HepG2 (cell line): ENCODE data around the gene SYNC. TPM values are rescaled to one million over a fixed set of nuclear protein-coding genes. Genes with fewer than 3 reads are reported as not detected.
A peak's percentile ranks its signal among the peaks of the same experiment; 100 is the strongest.

Source experiments
- CEBPB ChIP-seq: IDR thresholded peaks from 2 replicates; pipeline ENCODE4 v1.6.1; 2011; ENCODE audit warnings: low read depth, low read length, improper control_type of control experiment, borderline replicate concordance
- CREB1 ChIP-seq, 2 experiments: fragments of 450-650 bp in 1 of 2; IDR thresholded peaks; 2 replicates each; pipeline ENCODE4 v1.6.1; 2016 to 2017; ENCODE audit warnings: control low read depth in 1 of 2, mild to moderate bottlenecking in 1 of 2, missing compliant biosample characterization in 1 of 2, missing genetic modification characterization in 1 of 2
- GPN1 ChIP-seq: sonication (generic); formaldehyde crosslinking; IDR thresholded peaks from 2 replicates; pipeline ENCODE4 v1.5.1; 2020; ENCODE audit warnings: missing genetic modification reagents, borderline replicate concordance
- MATR3 ChIP-seq: sonication (generic); formaldehyde crosslinking; IDR thresholded peaks from 2 replicates; pipeline ENCODE4 v1.4.0; 2020; ENCODE audit warnings: missing genetic modification reagents
- MEIS2 ChIP-seq: sonication (generic); formaldehyde crosslinking; IDR thresholded peaks from 2 replicates; pipeline ENCODE4 v1.9.0; 2021; ENCODE audit warnings: mild to moderate bottlenecking, missing genetic modification reagents
- NCOR1 ChIP-seq: fragments of 200-600 bp; sonication (generic); IDR thresholded peaks from 2 replicates; pipeline ENCODE4 v1.7.0; 2017; ENCODE audit warnings: antibody characterized with exemption, low read length, borderline replicate concordance
- NFKBIZ ChIP-seq: IDR thresholded peaks from 2 replicates; pipeline ENCODE4 v1.6.1; 2018; ENCODE audit warnings: missing genetic modification reagents, missing compliant biosample characterization
- THAP8 ChIP-seq: sonication (generic); formaldehyde crosslinking; IDR thresholded peaks from 2 replicates; pipeline ENCODE4 v1.5.1; 2020; ENCODE audit warnings: missing genetic modification reagents, mild to moderate bottlenecking, borderline replicate concordance
- TOE1 ChIP-seq: sonication (generic); formaldehyde crosslinking; IDR thresholded peaks from 2 replicates; pipeline ENCODE4 v1.4.0; 2020; ENCODE audit warnings: mild to moderate bottlenecking, missing genetic modification reagents
- ZFP36L2 ChIP-seq: sonication (generic); formaldehyde crosslinking; IDR thresholded peaks from 2 replicates; pipeline ENCODE4 v1.4.0; 2020; ENCODE audit warnings: missing genetic modification reagents
- ZKSCAN1 ChIP-seq: fragments of 150-350 bp; IDR thresholded peaks from 2 replicates; pipeline ENCODE4 v1.6.1; 2014; ENCODE audit warnings: low read length
- ZNF136 ChIP-seq: sonication (generic); formaldehyde crosslinking; IDR thresholded peaks from 2 replicates; pipeline ENCODE4 v1.8.1; 2022; ENCODE audit warnings: low read depth, mild to moderate bottlenecking, moderate library complexity, missing genetic modification reagents
- ZNF292 ChIP-seq: sonication (generic); formaldehyde crosslinking; IDR thresholded peaks from 2 replicates; pipeline ENCODE4 v1.8.1; 2022; ENCODE audit warnings: mild to moderate bottlenecking, low read depth, missing genetic modification reagents, borderline replicate concordance
- ZNF451 ChIP-seq: sonication (generic); formaldehyde crosslinking; IDR thresholded peaks from 2 replicates; pipeline ENCODE4 v1.5.0; 2020; ENCODE audit warnings: mild to moderate bottlenecking, missing genetic modification reagents
- ZNF460 ChIP-seq: sonication (generic); formaldehyde crosslinking; IDR thresholded peaks from 2 replicates; pipeline ENCODE4 v1.5.1; 2020; ENCODE audit warnings: missing genetic modification reagents, mild to moderate bottlenecking, borderline replicate concordance
- polyA plus RNA-seq, 8 experiments: library from polyadenylated mRNA; depleted of rRNA in 3 of 8; stranded (reverse) in 7 of 8; unstranded in 1 of 8; fragments of >200 nt; fragmentation: Illumina TruSeq in 4 of 8; extraction: Trizol in 4 of 8; gene quantifications; 2 replicates each; pipeline versions ENCODE4 v1.2.1 to v1.2.3, GENCODE V29; 2011 to 2016; ENCODE audit warnings: low read depth in 4 of 8, missing spikeins in 1 of 8, mixed read lengths in 1 of 8; ENCODE audit not compliant: insufficient read depth in 1 of 8
- total RNA-seq, 5 experiments: library from RNA; depleted of rRNA; stranded (reverse); fragments of >200 nt; fragmentation: Illumina TruSeq; extraction: Trizol; gene quantifications; 2 replicates each; pipeline ENCODE4 v1.2.3, GENCODE V29; 2016; ENCODE audit warnings: low read depth in 1 of 5
- TF ChIP-seq, protein P1 (sequence below): IDR thresholded peaks from 2 replicates; pipeline ENCODE4 v1.6.1; 2016; ENCODE audit warnings: low read depth, missing genetic modification reagents, missing compliant biosample characterization
- TF ChIP-seq, protein P2 (sequence below): sonication (generic); formaldehyde crosslinking; IDR thresholded peaks from 2 replicates; pipeline ENCODE4 v1.4.0; 2020; ENCODE audit warnings: missing genetic modification reagents, borderline replicate concordance
- TF ChIP-seq, protein P3 (sequence below): conservative IDR thresholded peaks from 2 replicates; pipeline ENCODE4 v1.6.1; 2018; ENCODE audit warnings: missing genetic modification reagents

SYNC gene
- total and polyA plus RNA-seq, 2 of the 13 experiments (the other 11 are each of a cell fraction or from before 2014, with no cell fraction given) = 2.4 to 5.4 TPM

- peak; percentile 25; the same call in 1 of the 2 replicates for TF ChIP-seq CEBPB
- TF ChIP-seq MATR3 = no peak
- TF ChIP-seq, protein P1, sequence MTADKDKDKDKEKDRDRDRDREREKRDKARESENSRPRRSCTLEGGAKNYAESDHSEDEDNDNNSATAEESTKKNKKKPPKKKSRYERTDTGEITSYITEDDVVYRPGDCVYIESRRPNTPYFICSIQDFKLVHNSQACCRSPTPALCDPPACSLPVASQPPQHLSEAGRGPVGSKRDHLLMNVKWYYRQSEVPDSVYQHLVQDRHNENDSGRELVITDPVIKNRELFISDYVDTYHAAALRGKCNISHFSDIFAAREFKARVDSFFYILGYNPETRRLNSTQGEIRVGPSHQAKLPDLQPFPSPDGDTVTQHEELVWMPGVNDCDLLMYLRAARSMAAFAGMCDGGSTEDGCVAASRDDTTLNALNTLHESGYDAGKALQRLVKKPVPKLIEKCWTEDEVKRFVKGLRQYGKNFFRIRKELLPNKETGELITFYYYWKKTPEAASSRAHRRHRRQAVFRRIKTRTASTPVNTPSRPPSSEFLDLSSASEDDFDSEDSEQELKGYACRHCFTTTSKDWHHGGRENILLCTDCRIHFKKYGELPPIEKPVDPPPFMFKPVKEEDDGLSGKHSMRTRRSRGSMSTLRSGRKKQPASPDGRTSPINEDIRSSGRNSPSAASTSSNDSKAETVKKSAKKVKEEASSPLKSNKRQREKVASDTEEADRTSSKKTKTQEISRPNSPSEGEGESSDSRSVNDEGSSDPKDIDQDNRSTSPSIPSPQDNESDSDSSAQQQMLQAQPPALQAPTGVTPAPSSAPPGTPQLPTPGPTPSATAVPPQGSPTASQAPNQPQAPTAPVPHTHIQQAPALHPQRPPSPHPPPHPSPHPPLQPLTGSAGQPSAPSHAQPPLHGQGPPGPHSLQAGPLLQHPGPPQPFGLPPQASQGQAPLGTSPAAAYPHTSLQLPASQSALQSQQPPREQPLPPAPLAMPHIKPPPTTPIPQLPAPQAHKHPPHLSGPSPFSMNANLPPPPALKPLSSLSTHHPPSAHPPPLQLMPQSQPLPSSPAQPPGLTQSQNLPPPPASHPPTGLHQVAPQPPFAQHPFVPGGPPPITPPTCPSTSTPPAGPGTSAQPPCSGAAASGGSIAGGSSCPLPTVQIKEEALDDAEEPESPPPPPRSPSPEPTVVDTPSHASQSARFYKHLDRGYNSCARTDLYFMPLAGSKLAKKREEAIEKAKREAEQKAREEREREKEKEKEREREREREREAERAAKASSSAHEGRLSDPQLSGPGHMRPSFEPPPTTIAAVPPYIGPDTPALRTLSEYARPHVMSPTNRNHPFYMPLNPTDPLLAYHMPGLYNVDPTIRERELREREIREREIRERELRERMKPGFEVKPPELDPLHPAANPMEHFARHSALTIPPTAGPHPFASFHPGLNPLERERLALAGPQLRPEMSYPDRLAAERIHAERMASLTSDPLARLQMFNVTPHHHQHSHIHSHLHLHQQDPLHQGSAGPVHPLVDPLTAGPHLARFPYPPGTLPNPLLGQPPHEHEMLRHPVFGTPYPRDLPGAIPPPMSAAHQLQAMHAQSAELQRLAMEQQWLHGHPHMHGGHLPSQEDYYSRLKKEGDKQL (CRISPR knock-in tag) = no peak
- 0 out of 2 replicates have a peak, but pooled peaks have one; percentile 17 for TF ChIP-seq ZNF136 (CRISPR knock-in tag)
- no peak for TF ChIP-seq ZFP36L2
- TF ChIP-seq NFKBIZ (CRISPR knock-in tag) = no peak
- no peak for TF ChIP-seq CREB1 (IDR thresholded peaks at IDR 0.05)
- 0 out of 2 replicates have a peak, but pooled peaks have one; percentile 6 for TF ChIP-seq CREB1 (CRISPR knock-in tag; IDR thresholded peaks at IDR 0.05)
- TF ChIP-seq TOE1 (CRISPR knock-in tag) = no peak
- TF ChIP-seq, protein P2, sequence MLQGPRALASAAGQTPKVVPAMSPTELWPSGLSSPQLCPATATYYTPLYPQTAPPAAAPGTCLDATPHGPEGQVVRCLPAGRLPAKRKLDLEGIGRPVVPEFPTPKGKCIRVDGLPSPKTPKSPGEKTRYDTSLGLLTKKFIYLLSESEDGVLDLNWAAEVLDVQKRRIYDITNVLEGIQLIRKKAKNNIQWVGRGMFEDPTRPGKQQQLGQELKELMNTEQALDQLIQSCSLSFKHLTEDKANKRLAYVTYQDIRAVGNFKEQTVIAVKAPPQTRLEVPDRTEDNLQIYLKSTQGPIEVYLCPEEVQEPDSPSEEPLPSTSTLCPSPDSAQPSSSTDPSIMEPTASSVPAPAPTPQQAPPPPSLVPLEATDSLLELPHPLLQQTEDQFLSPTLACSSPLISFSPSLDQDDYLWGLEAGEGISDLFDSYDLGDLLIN = no peak
- no peak for TF ChIP-seq MEIS2 (CRISPR knock-in tag)
- TF ChIP-seq, protein P3, sequence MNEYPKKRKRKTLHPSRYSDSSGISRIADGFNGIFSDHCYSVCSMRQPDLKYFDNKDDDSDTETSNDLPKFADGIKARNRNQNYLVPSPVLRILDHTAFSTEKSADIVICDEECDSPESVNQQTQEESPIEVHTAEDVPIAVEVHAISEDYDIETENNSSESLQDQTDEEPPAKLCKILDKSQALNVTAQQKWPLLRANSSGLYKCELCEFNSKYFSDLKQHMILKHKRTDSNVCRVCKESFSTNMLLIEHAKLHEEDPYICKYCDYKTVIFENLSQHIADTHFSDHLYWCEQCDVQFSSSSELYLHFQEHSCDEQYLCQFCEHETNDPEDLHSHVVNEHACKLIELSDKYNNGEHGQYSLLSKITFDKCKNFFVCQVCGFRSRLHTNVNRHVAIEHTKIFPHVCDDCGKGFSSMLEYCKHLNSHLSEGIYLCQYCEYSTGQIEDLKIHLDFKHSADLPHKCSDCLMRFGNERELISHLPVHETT (CRISPR knock-in tag) = no peak
- TF ChIP-seq ZNF292 (CRISPR knock-in tag) = peak; percentile 34; the same call in 1 of the 2 replicates
- no peak for TF ChIP-seq GPN1
- TF ChIP-seq THAP8 (CRISPR knock-in tag) = no peak
- TF ChIP-seq ZNF460 (CRISPR knock-in tag) = no peak
- TF ChIP-seq ZNF451 (CRISPR knock-in tag) = no peak
- no peak for TF ChIP-seq ZKSCAN1
- no peak for TF ChIP-seq NCOR1
Measured at GRCh38 chr1:32715901-32716311, 13.3 kb upstream of the SYNC start (continued).
